Thoracic aorta (tissue), 2 donors: ENCODE results near the gene RASSF1. TPM values are rescaled to one million over a fixed set of nuclear protein-coding genes. Genes with fewer than 3 reads are reported as not detected.
"Not testable (repeated sequence)": the region's sequence is repeated elsewhere in the genome, so short reads cannot be mapped to it uniquely, and the experiment has no call there.

ENCODE experiments used
- ATAC-seq: fragments of 150-250 bp; one replicate; pipeline ENCODE4 v1.8.0; 2017; ENCODE audit warnings: low read depth; ENCODE audit not compliant: insufficient number of reproducible peaks, low FRiP score
- DNase-seq: peaks from one replicate; pipeline ENCODE4 v3.0.0-alpha.2; 2020; ENCODE audit warnings: low spot score
- H3K27ac ChIP-seq, 2 donors: fragments of 200-600 bp; sonication (generic); 1 replicate in 1 of 2; 2 replicates in 1 of 2; pipeline ENCODE4 v1.5.1; 2016; ENCODE audit warnings: mild to moderate bottlenecking in 2 of 2, moderate library complexity in 2 of 2
- H3K27me3 ChIP-seq: fragments of 200-600 bp; sonication (generic); replicated peaks from 2 replicates; pipeline ENCODE4 v1.6.0; 2016; ENCODE audit warnings: mild to moderate bottlenecking; ENCODE audit not compliant: insufficient read depth
- H3K36me3 ChIP-seq: fragments of 200-600 bp; sonication (generic); one replicate; pipeline ENCODE4 v1.5.1; 2016
- H3K4me1 ChIP-seq, 2 donors: fragments of 200-600 bp; sonication (generic); 1 replicate in 1 of 2; 2 replicates in 1 of 2; pipeline versions ENCODE4 v1.5.1 to v1.6.0; 2016; ENCODE audit warnings: low read depth in 2 of 2, mild to moderate bottlenecking in 1 of 2; ENCODE audit not compliant: control insufficient read depth in 1 of 2
- H3K4me3 ChIP-seq: fragments of 200-600 bp; sonication (generic); 2 replicates; pipeline ENCODE4 v1.5.1; 2016; ENCODE audit warnings: mild to moderate bottlenecking
- H3K9me3 ChIP-seq: fragments of 200-600 bp; sonication (generic); 2 replicates; pipeline ENCODE4 v1.5.1; 2016
- CTCF ChIP-seq: fragments of 200-600 bp; sonication (generic); IDR thresholded peaks from one replicate; pipeline ENCODE4 v1.5.1; 2019; ENCODE audit warnings: antibody characterized with exemption
- total RNA-seq, 2 donors: library from RNA; depleted of rRNA; stranded (reverse); fragments of >200 nt; gene quantifications; one replicate each; pipeline versions ENCODE4 v1.1.0 to v1.2.3, GENCODE V29; 2016

Gene RASSF1
- total RNA-seq, 2 donors from 2014 or later, result 45.2 to 72.2 TPM

DNA sequence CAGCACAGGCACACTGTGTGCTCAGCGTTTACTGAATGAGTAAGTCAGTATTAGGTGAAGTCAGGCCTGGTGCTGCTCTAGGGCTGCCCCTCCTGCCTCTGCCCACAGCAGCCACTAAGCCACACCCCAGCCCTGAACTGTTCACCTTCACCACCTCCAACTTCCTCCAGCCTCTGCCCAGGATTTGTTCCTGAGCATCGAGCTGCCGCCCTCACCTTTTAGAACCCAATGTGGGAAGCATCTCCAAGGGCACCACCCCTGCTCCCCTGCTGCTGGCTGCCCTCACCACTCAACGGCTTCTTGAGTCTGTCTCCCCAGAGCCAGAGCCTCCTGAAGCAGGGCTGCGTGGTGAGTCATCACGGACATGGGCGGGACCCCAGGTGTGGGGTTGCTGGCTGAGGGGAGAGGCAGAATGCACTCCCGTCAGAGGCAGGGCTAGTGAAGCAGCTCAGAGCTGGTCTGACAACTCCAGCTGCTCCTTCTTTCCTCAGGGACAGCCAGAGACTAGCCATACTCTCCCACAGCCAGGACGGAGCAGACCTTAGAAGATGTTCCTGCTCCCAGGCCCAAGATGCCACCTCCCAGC lies 23.9 kb downstream of the RASSF1 start:
- no peak for DNase-seq
- Histone ChIP-seq H3K27ac (no peak overlapping the region), H3K4me3 (no peak overlapping the region), H3K4me1 (peaks cover 18 to 31% of the 10 kb centered on the region in 2 donors), H3K36me3 (peaks cover 4% of the 10 kb centered on the region), H3K27me3 (no peaks in the 10 kb centered on the region), H3K9me3 (no peaks in the 10 kb centered on the region)
- no peak for TF ChIP-seq CTCF
- ATAC-seq, result no peak

- no peak for TF ChIP-seq CTCF
- ATAC-seq (no peak), DNase-seq (no peak)
- Histone ChIP-seq H3K4me3 (no peak overlapping the region), H3K27ac (no peak overlapping the region), H3K4me1 (peaks cover 11 to 21% of the 10 kb centered on the region in 2 donors), H3K9me3 (no peaks in the 10 kb centered on the region), H3K36me3 (peaks cover 4% of the 10 kb centered on the region), H3K27me3 (no peaks in the 10 kb centered on the region)
Measured at GRCh38 chr3:50314816-50315215, 25.8 kb downstream of the RASSF1 start.

DNA sequence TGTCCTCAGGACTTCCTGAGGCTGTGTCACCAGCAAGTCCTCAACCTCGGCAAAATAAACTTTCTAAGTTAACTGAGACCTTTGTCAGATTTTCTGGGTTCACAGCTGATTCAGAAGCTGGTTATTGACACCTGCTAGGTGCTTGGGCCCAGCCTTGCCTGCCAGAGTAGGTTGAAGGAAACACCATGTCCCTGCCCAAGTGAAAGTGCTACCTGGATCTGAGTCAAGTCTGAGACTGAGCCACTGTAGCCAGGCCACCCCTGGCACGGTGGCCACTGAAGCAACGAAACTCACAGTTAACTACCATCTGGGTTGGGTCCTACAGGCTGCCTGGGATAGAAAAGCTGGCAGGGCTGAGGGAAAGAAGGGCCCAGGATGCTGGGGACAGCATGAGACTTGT lies 26.3 kb downstream of the RASSF1 start:
- no peak overlapping the region for H3K27ac ChIP-seq
- no peak for TF ChIP-seq CTCF
- no peaks in the 10 kb centered on the region for H3K27me3 ChIP-seq
- H3K9me3 ChIP-seq, result no peaks in the 10 kb centered on the region
- DNase-seq, result no peak
- peaks cover 7 to 17% of the 10 kb centered on the region in 2 donors for H3K4me1 ChIP-seq
- H3K4me3 ChIP-seq, result no peak overlapping the region
- H3K36me3 ChIP-seq, result peaks cover 4% of the 10 kb centered on the region
- ATAC-seq, result no peak

- not testable (repeated sequence) for DNase-seq
Measured at GRCh38 chr3:50312041-50312440, 28.6 kb downstream of the RASSF1 start.

DNA sequence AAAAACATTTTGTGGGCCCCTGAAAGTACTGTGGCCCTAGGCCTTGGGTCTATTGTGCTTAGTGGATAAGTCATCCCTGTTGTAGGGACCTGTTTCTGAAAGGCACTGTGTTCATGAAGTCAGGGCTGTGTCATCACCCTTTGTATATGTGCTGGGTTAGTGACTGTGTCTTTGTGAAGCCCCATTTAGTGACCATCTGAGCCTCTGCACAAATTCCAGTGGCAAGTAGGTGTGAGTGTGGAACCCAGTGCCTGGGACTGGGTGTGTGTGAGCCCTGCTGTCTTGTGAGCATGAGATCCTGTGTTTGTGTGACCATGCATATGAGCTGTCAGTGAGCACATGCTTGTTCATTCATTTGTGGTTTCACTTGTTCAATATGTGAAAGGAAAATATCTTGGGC lies 36.0 kb downstream of the RASSF1 start:
- no peak for DNase-seq
- no peak for ATAC-seq
- no peaks in the 10 kb centered on the region for H3K36me3 ChIP-seq
- H3K4me1 ChIP-seq, result peaks cover 7 to 11% of the 10 kb centered on the region in 2 donors
- no peak overlapping the region for H3K4me3 ChIP-seq
- TF ChIP-seq CTCF, result no peak
- H3K27ac ChIP-seq, result no peak overlapping the region
- H3K27me3 ChIP-seq, result no peaks in the 10 kb centered on the region
- no peaks in the 10 kb centered on the region for H3K9me3 ChIP-seq

More at GRCh38 chr3:50312041-50312440, 28.6 kb downstream of the RASSF1 start:
- not testable (repeated sequence) for ATAC-seq, H3K9me3 ChIP-seq, H3K36me3 ChIP-seq, H3K27me3 ChIP-seq, H3K27ac ChIP-seq, H3K4me3 ChIP-seq, H3K4me1 ChIP-seq
